Transverse colon (tissue), 4 donors: ENCODE results near the gene FAM13C.

ENCODE experiments used
- EP300 ChIP-seq: sonication (generic); formaldehyde crosslinking; IDR thresholded peaks from one replicate; pipeline ENCODE4 v1.6.1; 2017; ENCODE audit warnings: antibody characterized with exemption, low read depth
- POLR2A ChIP-seq: fragments of 450-650 bp; IDR thresholded peaks from one replicate; pipeline ENCODE4 v1.6.1; 2016; ENCODE audit warnings: antibody characterized with exemption, mild to moderate bottlenecking, moderate library complexity
- POLR2AphosphoS5 ChIP-seq, 3 donors: sonication (generic); formaldehyde crosslinking; IDR thresholded peaks; one replicate each; pipeline ENCODE4 v1.6.1; 2016; ENCODE audit warnings: antibody characterized with exemption in 3 of 3
- TF ChIP-seq, protein P1 (sequence below), 5 experiments: fragments of 200-600 bp in 3 of 5; fragments of 450-650 bp in 2 of 5; sonication (generic) in 3 of 5; IDR thresholded peaks; 1 replicate in 2 of 5; 2 replicates in 3 of 5; pipeline ENCODE4 v1.5.1; 2016 to 2017; ENCODE audit warnings: antibody characterized with exemption in 5 of 5, inconsistent platforms in 3 of 5, mild to moderate bottlenecking in 2 of 5, moderate library complexity in 1 of 5

DNA sequence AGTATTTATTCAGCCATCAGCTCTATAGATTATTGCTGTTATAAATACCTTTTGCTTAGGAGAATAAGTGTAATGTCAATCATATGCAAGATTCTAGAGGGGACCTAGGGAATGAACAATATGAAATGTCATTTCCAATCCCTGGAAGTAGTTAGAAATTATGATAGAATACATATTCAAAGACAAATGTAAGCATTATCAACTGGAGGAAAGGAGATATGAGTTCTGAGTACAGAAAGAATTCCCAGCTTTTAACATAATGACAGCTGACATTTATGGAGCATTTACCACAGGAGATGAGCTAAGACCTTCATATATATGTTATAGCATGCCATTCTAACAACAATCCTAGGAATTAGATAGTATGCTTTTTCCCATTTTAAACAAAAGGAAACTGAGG, 86.2 kb downstream of the FAM13C start:
- TF ChIP-seq, protein P1, sequence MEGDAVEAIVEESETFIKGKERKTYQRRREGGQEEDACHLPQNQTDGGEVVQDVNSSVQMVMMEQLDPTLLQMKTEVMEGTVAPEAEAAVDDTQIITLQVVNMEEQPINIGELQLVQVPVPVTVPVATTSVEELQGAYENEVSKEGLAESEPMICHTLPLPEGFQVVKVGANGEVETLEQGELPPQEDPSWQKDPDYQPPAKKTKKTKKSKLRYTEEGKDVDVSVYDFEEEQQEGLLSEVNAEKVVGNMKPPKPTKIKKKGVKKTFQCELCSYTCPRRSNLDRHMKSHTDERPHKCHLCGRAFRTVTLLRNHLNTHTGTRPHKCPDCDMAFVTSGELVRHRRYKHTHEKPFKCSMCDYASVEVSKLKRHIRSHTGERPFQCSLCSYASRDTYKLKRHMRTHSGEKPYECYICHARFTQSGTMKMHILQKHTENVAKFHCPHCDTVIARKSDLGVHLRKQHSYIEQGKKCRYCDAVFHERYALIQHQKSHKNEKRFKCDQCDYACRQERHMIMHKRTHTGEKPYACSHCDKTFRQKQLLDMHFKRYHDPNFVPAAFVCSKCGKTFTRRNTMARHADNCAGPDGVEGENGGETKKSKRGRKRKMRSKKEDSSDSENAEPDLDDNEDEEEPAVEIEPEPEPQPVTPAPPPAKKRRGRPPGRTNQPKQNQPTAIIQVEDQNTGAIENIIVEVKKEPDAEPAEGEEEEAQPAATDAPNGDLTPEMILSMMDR (IDR thresholded peaks at IDR 0.05) = no peak
- TF ChIP-seq POLR2A (no peak), EP300 (no peak), POLR2AphosphoS5 (IDR thresholded peaks at IDR 0.05) (no peak)
